GM12872 (cell line): Measurements from ENCODE around the gene R3HDM2.
A peak's percentile ranks its signal among the peaks of the same experiment; 100 is the strongest.

Source experiments
- CTCF ChIP-seq: IDR thresholded peaks from 3 replicates; pipeline ENCODE4 v1.5.1; 2011; ENCODE audit warnings: low read depth, mild to moderate bottlenecking, low read length, moderate library complexity; ENCODE audit not compliant: insufficient read depth

R3HDM2 gene

GRCh38 chr12:57460468-57460784 is 29.6 kb upstream of the R3HDM2 start:
- TF ChIP-seq CTCF = no peak

GRCh38 chr12:57459750-57460467 is 29.1 kb upstream of the R3HDM2 start, which contains the start of gene GLI1:
Gene GLI1, plus strand, starts transcription at chr12:57459785. Its CDS starts 3,907 bp downstream, at chr12:57463692.
- TF ChIP-seq CTCF = no peak

- TF ChIP-seq CTCF = peak; percentile 97
These were observed 28.4 kb upstream of the R3HDM2 start for GRCh38 chr12:57459055-57459749.

- no peak for TF ChIP-seq CTCF
These were observed 27.8 kb upstream of the R3HDM2 start for GRCh38 chr12:57458665-57459054.

GRCh38 chr12:57456737-57457490 is 26.1 kb upstream of the R3HDM2 start:
- no peak for TF ChIP-seq CTCF

- TF ChIP-seq CTCF = peak; percentile 92
These were observed 25.4 kb upstream of the R3HDM2 start for GRCh38 chr12:57456145-57456700.
